Panc1 (cell line): ENCODE results near the gene DNAJA4. TPM values are rescaled to one million over a fixed set of nuclear protein-coding genes. Genes with fewer than 3 reads are reported as not detected.

Source experiments
- ATAC-seq: fragments of 200-7000 bp; cut with Tn5 transposase; 2 replicates; pipeline ENCODE4 v1.9.1; 2020; ENCODE audit warnings: mild to moderate bottlenecking, moderate library complexity
- BruUV-seq: library from RNA; stranded (reverse); fragments of 400-500 nt; replicated peaks from 2 replicates; lab custom pipeline; 2021; lab: Mats Ljungman, UMichigan
- CTCF ChIA-PET: fragments of 300-600 bp; sonication (Branson Sonifier 250); formaldehyde crosslinking; loops from one replicate; lab custom pipeline; 2022; ENCODE audit warnings: antibody characterized with exemption; lab: Charles Lee
- POLR2A ChIA-PET: fragments of 300-600 bp; sonication (Branson Sonifier 250); formaldehyde crosslinking; loops from one replicate; lab custom pipeline; 2022; ENCODE audit warnings: antibody characterized with exemption; lab: Charles Lee
- DNase-seq: peaks from one replicate; pipeline ENCODE4 v3.0.0-alpha.2; 2010; ENCODE audit warnings: low read depth, low spot score
- H3K27ac ChIP-seq: 2 replicates; pipeline ENCODE4 v1.5.1; 2011; ENCODE audit warnings: mild to moderate bottlenecking, low read length, inconsistent platforms
- H3K27me3 ChIP-seq: fragments of 200-500 bp; sonication (Bioruptor generic); 2 replicates; pipeline ENCODE4 v1.6.0; 2014; ENCODE audit warnings: low read length, inconsistent platforms; ENCODE audit not compliant: control insufficient read depth, insufficient read depth
- H3K36me3 ChIP-seq: fragments of 200-500 bp; sonication (Bioruptor generic); 2 replicates; pipeline ENCODE4 v1.5.1; 2014; ENCODE audit warnings: inconsistent platforms, mild to moderate bottlenecking, low read length, moderate library complexity; ENCODE audit not compliant: control insufficient read depth, insufficient read depth
- H3K4me1 ChIP-seq: 2 replicates; pipeline ENCODE4 v1.5.1; 2011; ENCODE audit warnings: inconsistent platforms, mild to moderate bottlenecking, low read length, moderate library complexity; ENCODE audit not compliant: control insufficient read depth, insufficient read depth
- H3K4me3 ChIP-seq, 2 experiments: 2 replicates each; pipeline ENCODE4 v1.5.1; 2011 to 2012; ENCODE audit warnings: low read depth in 2 of 2, low read length in 2 of 2, mild to moderate bottlenecking in 2 of 2, inconsistent platforms in 1 of 2, moderate library complexity in 1 of 2
- H3K9me3 ChIP-seq: fragments of 200-500 bp; sonication (Bioruptor generic); 2 replicates; pipeline ENCODE4 v1.5.1; 2014; ENCODE audit warnings: low read depth, mild to moderate bottlenecking, inconsistent platforms, low read length, moderate library complexity; ENCODE audit not compliant: control insufficient read depth, insufficient read depth
- CTCF ChIP-seq: fragments of 450-650 bp; IDR thresholded peaks from 2 replicates; pipeline ENCODE4 v1.5.1; 2017; ENCODE audit warnings: mild to moderate bottlenecking
- POLR2AphosphoS5 ChIP-seq: IDR thresholded peaks from 2 replicates; pipeline ENCODE4 v1.6.1; 2012; ENCODE audit warnings: mild to moderate bottlenecking, low read depth, low read length, moderate library complexity
- REST ChIP-seq, 2 experiments: IDR thresholded peaks; 2 replicates each; pipeline ENCODE4 v1.6.1; 2011 to 2012; ENCODE audit warnings: low read depth in 2 of 2, control low read depth in 1 of 2, low read length in 1 of 2, mild to moderate bottlenecking in 1 of 2, moderate library complexity in 1 of 2; ENCODE audit not compliant: insufficient read depth in 1 of 2
- SIN3A ChIP-seq: IDR thresholded peaks from 2 replicates; pipeline ENCODE4 v1.6.1; 2012; ENCODE audit warnings: low read depth, mild to moderate bottlenecking, low read length, moderate library complexity, borderline replicate concordance; ENCODE audit not compliant: insufficient read depth
- TCF7L2 ChIP-seq: IDR thresholded peaks from 2 replicates; pipeline ENCODE4 v1.6.1; 2011; ENCODE audit warnings: mild to moderate bottlenecking, low read depth, low read length, inconsistent platforms
- in situ Hi-C: cut with HindIII; loops from 2 replicates; pipeline ENCODE4 v1.10.0; 2016; ENCODE audit warnings: low sequenced_read_pairs, low pct_unique_long_range_greater_than_20kb
- intact Hi-C: fragments of 100-400 bp; cut with micrococcal nuclease; formaldehyde crosslinking; loops from one replicate; pipeline ENCODE4 v1.10.0; 2022; ENCODE audit not compliant: unreplicated experiment
- total RNA-seq: library from RNA; stranded (reverse); gene quantifications from one replicate; pipeline ENCODE4 v1.2.1, GENCODE V29; 2021; ENCODE audit not compliant: unreplicated experiment

DNAJA4 gene
- total RNA-seq, 1 experiment from 2014 or later = 11.1 TPM

GRCh38 chr15:78223396-78224022 lies 40.9 kb upstream of the DNAJA4 start:
- no TSS peak for BruUV-seq
- in situ Hi-C loops (no loop called here), intact Hi-C loops (no loop called here)
- no peak for DNase-seq
- CTCF ChIA-PET = interaction anchor here (0.6 kb wide), 1 partner anchor 17 kb away, joined by 3 read pairs; no protein-coding TSS in a partner anchor
- POLR2A ChIA-PET = no interaction called here
- no peak overlapping the region for H3K4me3 ChIP-seq
- no peak for ATAC-seq
- H3K4me1 ChIP-seq = peaks cover 3% of the 10 kb centered on the region; the same call in 1 of the 2 replicates
- H3K27ac ChIP-seq = no peak overlapping the region
- no peaks in the 10 kb centered on the region for H3K9me3 ChIP-seq
- TF ChIP-seq TCF7L2 = no peak
- H3K27me3 ChIP-seq = no peaks in the 10 kb centered on the region
- no peaks in the 10 kb centered on the region for H3K36me3 ChIP-seq

- H3K4me1 ChIP-seq = peaks cover 3% of the 10 kb centered on the region; the same call in 1 of the 2 replicates
- TF ChIP-seq SIN3A (no peak), POLR2AphosphoS5 (no peak), TCF7L2 (no peak), REST (IDR thresholded peaks at IDR 0.05; ENCODE audit: insufficient read depth in 1 of 2, low read depth in 2 of 2, low read length in 1 of 2) (no peak), CTCF (no peak)
- H3K36me3 ChIP-seq = no peaks in the 10 kb centered on the region
- H3K27me3 ChIP-seq = no peaks in the 10 kb centered on the region
- ChIA-PET CTCF (interaction anchor here (0.6 kb wide), 1 partner anchor 17 kb away, joined by 3 read pairs; no protein-coding TSS in a partner anchor), POLR2A (no interaction called here)
- no peak overlapping the region for H3K27ac ChIP-seq
- DNase-seq = no peak
- H3K4me3 ChIP-seq = no peak overlapping the region
- no peak for ATAC-seq
- H3K9me3 ChIP-seq = no peaks in the 10 kb centered on the region
- in situ Hi-C loops (no loop called here), intact Hi-C loops (no loop called here)
- no TSS peak for BruUV-seq
Measured at GRCh38 chr15:78224023-78224411, 40.3 kb upstream of the DNAJA4 start.

- Histone ChIP-seq H3K27ac (no peak overlapping the region), H3K27me3 (no peaks in the 10 kb centered on the region), H3K4me1 (peaks cover 3% of the 10 kb centered on the region; the same call in 1 of the 2 replicates), H3K9me3 (no peaks in the 10 kb centered on the region), H3K4me3 (no peak overlapping the region), H3K36me3 (no peaks in the 10 kb centered on the region)
- TF ChIP-seq REST (IDR thresholded peaks at IDR 0.05; ENCODE audit: insufficient read depth in 1 of 2, low read depth in 2 of 2, low read length in 1 of 2) (no peak), TCF7L2 (no peak)
- ChIA-PET POLR2A (no interaction called here), CTCF (no interaction called here)
- DNase-seq (no peak), ATAC-seq (0 out of 2 replicates have a peak, but pooled peaks have one; percentile 64)
- intact Hi-C loops (no loop called here), in situ Hi-C loops (no loop called here)
- no TSS peak for BruUV-seq
Measured at GRCh38 chr15:78225783-78226541, 38.4 kb upstream of the DNAJA4 start.
